Endothelial cell of umbilical vein (primary cell): ENCODE measurements around the gene BCAS3. TPM values are rescaled to one million over a fixed set of nuclear protein-coding genes. Genes with fewer than 3 reads are reported as not detected.

Experiments used
- BruUV-seq: library from RNA; stranded (reverse); fragments of 400-500 nt; replicated peaks from 2 replicates; lab custom pipeline; 2021; lab: Mats Ljungman, UMichigan
- CTCF ChIA-PET: fragments of 300-600, 350-600 bp; sonication (Branson Sonifier 250); formaldehyde crosslinking; loops from one replicate; lab custom pipeline; 2021; ENCODE audit warnings: antibody characterized with exemption, inconsistent platforms; lab: Charles Lee
- POLR2A ChIA-PET: fragments of 300-600, 350-600 bp; sonication (Branson Sonifier 250); formaldehyde crosslinking; loops from one replicate; lab custom pipeline; 2021; ENCODE audit warnings: antibody characterized with exemption, inconsistent platforms; lab: Charles Lee
- DNase-seq: peaks from one replicate; pipeline ENCODE4 v3.0.0-alpha.2; 2011; ENCODE audit warnings: low read depth, low spot score
- FAIRE-seq: peaks from 2 replicates; lab custom pipeline; 2011; peaks lifted over from hg19 to GRCh38; lab: Jason Lieb, UNC
- H2AFZ ChIP-seq: 2 replicates; pipeline ENCODE4 v1.6.0; 2012; ENCODE audit warnings: low read depth, low read length, control low read depth, inconsistent platforms
- H3K27ac ChIP-seq: 2 replicates; pipeline ENCODE4 v1.5.1; 2011; ENCODE audit warnings: low read depth, mild to moderate bottlenecking, control low read depth, low read length, moderate library complexity; ENCODE audit not compliant: insufficient read depth
- H3K27me3 ChIP-seq, 2 experiments: 2 replicates each; pipeline versions ENCODE4 v1.6.0 to v1.6.1; 2011; ENCODE audit warnings: low read length in 2 of 2, mixed read lengths in 1 of 2; ENCODE audit not compliant: control insufficient read depth in 2 of 2, insufficient read depth in 2 of 2
- H3K36me3 ChIP-seq, 2 experiments: 2 replicates in 1 of 2; 3 replicates in 1 of 2; pipeline ENCODE4 v1.5.1; 2011; ENCODE audit warnings: low read length in 2 of 2, mild to moderate bottlenecking in 1 of 2, moderate library complexity in 1 of 2; ENCODE audit not compliant: control insufficient read depth in 2 of 2, insufficient read depth in 2 of 2; ENCODE audit errors: extremely low read depth in 1 of 2
- H3K4me1 ChIP-seq: 3 replicates; pipeline ENCODE4 v1.5.1; 2011; ENCODE audit warnings: mild to moderate bottlenecking, low read length; ENCODE audit not compliant: control insufficient read depth, insufficient read depth; ENCODE audit errors: extremely low read depth
- H3K4me2 ChIP-seq: 2 replicates; pipeline ENCODE4 v1.6.1; 2011; ENCODE audit warnings: low read length, control low read depth, mixed read lengths; ENCODE audit not compliant: insufficient read depth
- H3K4me3 ChIP-seq, 3 experiments: fragments of 200-600 bp in 1 of 3; sonication (generic), shearing (Covaris generic) in 1 of 3; replicated peaks in 1 of 3; 2 replicates each; pipeline ENCODE4 v1.5.1; 2011 to 2016; ENCODE audit warnings: control low read depth in 3 of 3, low read length in 3 of 3, mild to moderate bottlenecking in 2 of 3, inconsistent platforms in 1 of 3, low read depth in 1 of 3, moderate library complexity in 1 of 3; ENCODE audit not compliant: insufficient read depth in 1 of 3
- H3K79me2 ChIP-seq: 2 replicates; pipeline ENCODE4 v1.6.0; 2012; ENCODE audit warnings: low read length, inconsistent platforms; ENCODE audit not compliant: control insufficient read depth, insufficient read depth
- H3K9ac ChIP-seq: replicated peaks from 2 replicates; pipeline ENCODE3; 2011; ENCODE audit warnings: low read length, control low read depth; ENCODE audit not compliant: insufficient read depth; ENCODE audit errors: extremely low read depth
- H3K9me1 ChIP-seq: replicated peaks from 3 replicates; pipeline ENCODE4 v1.6.0; 2011; ENCODE audit warnings: mild to moderate bottlenecking, low read length; ENCODE audit not compliant: control insufficient read depth, insufficient read depth; ENCODE audit errors: extremely low read depth
- H3K9me3 ChIP-seq: replicated peaks from 2 replicates; pipeline ENCODE4 v1.5.1; 2012; ENCODE audit warnings: low read length, inconsistent platforms; ENCODE audit not compliant: control insufficient read depth, insufficient read depth
- H4K20me1 ChIP-seq: replicated peaks from 2 replicates; pipeline ENCODE3; 2011; ENCODE audit warnings: mild to moderate bottlenecking, low read length; ENCODE audit not compliant: control insufficient read depth, insufficient read depth; ENCODE audit errors: extremely low read depth
- EZH2 ChIP-seq: IDR thresholded peaks from 2 replicates; pipeline ENCODE4 v1.6.1; 2012; ENCODE audit warnings: borderline replicate concordance, low read depth, mild to moderate bottlenecking, moderate library complexity, low read length, inconsistent platforms; ENCODE audit not compliant: severe bottlenecking
- FOS ChIP-seq: IDR thresholded peaks from 2 replicates; pipeline ENCODE4 v1.6.1; 2011; ENCODE audit warnings: mild to moderate bottlenecking, low read length, moderate library complexity, borderline replicate concordance; ENCODE audit not compliant: insufficient read depth
- GATA2 ChIP-seq: IDR thresholded peaks from 2 replicates; pipeline ENCODE4 v1.7.0; 2011; ENCODE audit warnings: low read depth, mild to moderate bottlenecking, moderate library complexity, mixed read lengths, low read length; ENCODE audit not compliant: insufficient read length, insufficient read depth
- JUN ChIP-seq: IDR thresholded peaks from 2 replicates; pipeline ENCODE4 v1.6.1; 2011; ENCODE audit warnings: borderline replicate concordance, low read depth; ENCODE audit not compliant: insufficient read length, insufficient read depth
- MYC ChIP-seq: IDR thresholded peaks from one replicate; pipeline ENCODE4 v1.6.1; 2011; ENCODE audit warnings: mild to moderate bottlenecking, low read depth, low read length
- POLR2A ChIP-seq: IDR thresholded peaks from 2 replicates; pipeline ENCODE4 v1.6.1; 2012; ENCODE audit warnings: low read depth, mild to moderate bottlenecking, control low read depth, low read length
- POLR2AphosphoS5 ChIP-seq: IDR thresholded peaks from 2 replicates; pipeline ENCODE4 v1.6.1; 2012; ENCODE audit warnings: low read depth, mild to moderate bottlenecking, control low read depth, low read length, moderate library complexity; ENCODE audit not compliant: insufficient read depth
- dilution Hi-C: fragments of 300-500 bp; cut with MboI; formaldehyde crosslinking; loops from one replicate; pipeline ENCODE4 v1.15.0; 2019; ENCODE audit warnings: low sequenced_read_pairs; ENCODE audit not compliant: extremely low pct_ligation_motif_present
- intact Hi-C: fragments of 100-400 bp; cut with micrococcal nuclease; formaldehyde crosslinking; loops from one replicate; pipeline ENCODE4 v1.10.0; 2022
- polyA plus RNA-seq, 4 experiments: library from polyadenylated mRNA; depleted of rRNA in 3 of 4; stranded (reverse) in 3 of 4; unstranded in 1 of 4; fragments of >200 nt; gene quantifications; 2 replicates each; pipeline versions ENCODE4 v1.2.1 to v1.2.3, GENCODE V29; 2011 to 2012; ENCODE audit warnings: missing spikeins in 1 of 4
- total RNA-seq: library from RNA; stranded (reverse); gene quantifications from 2 replicates; pipeline ENCODE4 v1.2.3, GENCODE V29; 2021
- TF ChIP-seq, protein P1 (sequence below): IDR thresholded peaks from 2 replicates; pipeline ENCODE4 v1.6.1; 2011; ENCODE audit not compliant: insufficient read depth, insufficient read length
- TF ChIP-seq, protein P2 (sequence below), 2 donors: IDR thresholded peaks; 1 replicate in 1 of 2; 2 replicates in 1 of 2; pipeline ENCODE4 v1.5.1; 2011; ENCODE audit warnings: low read length in 2 of 2, mild to moderate bottlenecking in 2 of 2, moderate library complexity in 2 of 2, control low read depth in 1 of 2, inconsistent platforms in 1 of 2, low read depth in 1 of 2; ENCODE audit not compliant: insufficient read depth in 1 of 2; ENCODE audit errors: extremely low read depth in 1 of 2

The BCAS3 gene
- total and polyA plus RNA-seq, 2 donors (not counting 3 experiments of a cell fraction or from before 2014, with no cell fraction given) = 8.2 to 16.0 TPM

DNA sequence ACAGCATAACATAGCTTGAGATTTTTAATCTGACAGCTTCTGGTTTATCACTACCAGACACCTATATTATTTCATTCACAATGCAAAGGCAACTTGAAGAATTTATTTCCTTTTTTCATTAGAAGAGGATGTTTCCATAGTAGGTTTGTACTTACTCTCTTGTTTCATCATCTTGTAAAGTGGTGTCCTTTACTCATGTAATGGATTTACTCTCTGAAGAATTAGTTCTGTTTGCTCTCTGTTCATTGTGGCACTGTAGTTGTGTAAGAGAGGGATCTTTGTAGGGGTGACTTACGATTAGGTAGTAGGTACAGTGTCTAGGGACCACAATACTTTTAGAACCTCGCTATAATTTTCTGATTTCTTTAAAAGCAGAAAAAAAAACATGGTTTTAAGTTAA lies 256.1 kb downstream of the BCAS3 start:
- Histone ChIP-seq H2AFZ (no peak overlapping the region), H3K9ac (no peak overlapping the region), H3K9me3 (no peaks in the 10 kb centered on the region), H3K27me3 (no peaks in the 10 kb centered on the region), H3K4me2 (no peak overlapping the region), H3K79me2 (no peaks in the 10 kb centered on the region), H3K36me3 (no peaks in the 10 kb centered on the region), H3K9me1 (no peaks in the 10 kb centered on the region), H4K20me1 (no peaks in the 10 kb centered on the region), H3K27ac (no peak overlapping the region), H3K4me1 (no peaks in the 10 kb centered on the region), H3K4me3 (no peak overlapping the region)
- DNase-seq = no peak
- CTCF ChIA-PET = no interaction called here
- intact Hi-C loops (no loop called here), dilution Hi-C loops (no loop called here)
- no TSS peak for BruUV-seq
- FAIRE-seq = no peak
- TF ChIP-seq EZH2 = no peak
- no peak for TF ChIP-seq POLR2AphosphoS5
- no peak for TF ChIP-seq GATA2
- TF ChIP-seq, protein P1, sequence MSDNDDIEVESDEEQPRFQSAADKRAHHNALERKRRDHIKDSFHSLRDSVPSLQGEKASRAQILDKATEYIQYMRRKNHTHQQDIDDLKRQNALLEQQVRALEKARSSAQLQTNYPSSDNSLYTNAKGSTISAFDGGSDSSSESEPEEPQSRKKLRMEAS = no peak
- TF ChIP-seq, protein P2, sequence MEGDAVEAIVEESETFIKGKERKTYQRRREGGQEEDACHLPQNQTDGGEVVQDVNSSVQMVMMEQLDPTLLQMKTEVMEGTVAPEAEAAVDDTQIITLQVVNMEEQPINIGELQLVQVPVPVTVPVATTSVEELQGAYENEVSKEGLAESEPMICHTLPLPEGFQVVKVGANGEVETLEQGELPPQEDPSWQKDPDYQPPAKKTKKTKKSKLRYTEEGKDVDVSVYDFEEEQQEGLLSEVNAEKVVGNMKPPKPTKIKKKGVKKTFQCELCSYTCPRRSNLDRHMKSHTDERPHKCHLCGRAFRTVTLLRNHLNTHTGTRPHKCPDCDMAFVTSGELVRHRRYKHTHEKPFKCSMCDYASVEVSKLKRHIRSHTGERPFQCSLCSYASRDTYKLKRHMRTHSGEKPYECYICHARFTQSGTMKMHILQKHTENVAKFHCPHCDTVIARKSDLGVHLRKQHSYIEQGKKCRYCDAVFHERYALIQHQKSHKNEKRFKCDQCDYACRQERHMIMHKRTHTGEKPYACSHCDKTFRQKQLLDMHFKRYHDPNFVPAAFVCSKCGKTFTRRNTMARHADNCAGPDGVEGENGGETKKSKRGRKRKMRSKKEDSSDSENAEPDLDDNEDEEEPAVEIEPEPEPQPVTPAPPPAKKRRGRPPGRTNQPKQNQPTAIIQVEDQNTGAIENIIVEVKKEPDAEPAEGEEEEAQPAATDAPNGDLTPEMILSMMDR (IDR thresholded peaks at IDR 0.05; ENCODE audit: extremely low read depth in 1 of 2, insufficient read depth in 1 of 2, low read depth in 1 of 2, low read length in 2 of 2) = no peak
- no peak for TF ChIP-seq MYC
- TF ChIP-seq JUN = no peak
- TF ChIP-seq POLR2A = no peak
- no peak for TF ChIP-seq FOS
- POLR2A ChIA-PET = no interaction called here
